ENCODE results near the gene KMT2C.
"Not testable (repeated sequence)": the region's sequence is repeated elsewhere in the genome, so short reads cannot be mapped to it uniquely, and the experiment has no call there.

KMT2C gene

DNA sequence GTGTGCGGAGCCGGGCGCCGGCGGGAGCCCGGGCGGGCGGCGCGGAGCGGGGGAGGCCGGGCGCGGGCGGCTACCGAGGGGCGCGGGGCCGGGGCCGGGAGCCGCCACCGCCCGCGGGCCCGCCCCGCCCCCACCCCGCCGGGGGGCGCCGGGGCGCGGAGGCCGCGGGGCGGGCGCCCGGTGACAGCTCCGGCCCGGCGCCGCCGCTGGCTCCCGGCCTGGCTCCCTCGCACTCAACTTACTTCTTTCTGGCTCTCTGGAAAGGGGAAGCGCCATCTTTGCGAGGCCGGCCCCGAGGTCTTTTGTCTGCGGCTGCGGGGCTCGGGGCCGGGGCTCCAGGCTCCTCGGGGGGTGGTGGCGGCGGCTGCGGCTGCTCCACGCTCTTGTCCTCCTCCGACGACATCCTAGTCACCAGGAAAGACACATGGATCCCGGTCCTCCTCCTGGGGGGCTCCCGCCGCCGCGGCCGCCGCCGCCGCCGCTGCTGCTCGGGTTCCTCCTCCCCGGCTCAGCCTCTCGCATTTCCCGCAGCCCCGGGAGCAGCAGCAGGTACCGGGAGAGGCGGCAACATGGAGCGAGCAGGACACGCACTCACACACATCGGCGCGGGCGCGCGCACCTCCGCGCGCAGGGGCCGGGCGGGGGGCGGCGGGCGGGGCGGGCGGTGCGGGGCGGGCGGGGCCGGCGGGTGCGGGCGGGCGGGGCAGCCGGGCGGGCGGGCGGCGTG, at the start of gene KMT2C:
Gene KMT2C (minus strand): TSS at position 620 of the 727 bp plus-strand sequence. CDS start 217 bp downstream, at position 403.
- H3K4me3 ChIP-seq (ENCODE audit: low read length), result peak within 1 kb of the TSS; percentile 96
- no peak for TF ChIP-seq ZNF274 (IDR thresholded peaks at IDR 0.05; ENCODE audit: low read depth, low read length)

DNA sequence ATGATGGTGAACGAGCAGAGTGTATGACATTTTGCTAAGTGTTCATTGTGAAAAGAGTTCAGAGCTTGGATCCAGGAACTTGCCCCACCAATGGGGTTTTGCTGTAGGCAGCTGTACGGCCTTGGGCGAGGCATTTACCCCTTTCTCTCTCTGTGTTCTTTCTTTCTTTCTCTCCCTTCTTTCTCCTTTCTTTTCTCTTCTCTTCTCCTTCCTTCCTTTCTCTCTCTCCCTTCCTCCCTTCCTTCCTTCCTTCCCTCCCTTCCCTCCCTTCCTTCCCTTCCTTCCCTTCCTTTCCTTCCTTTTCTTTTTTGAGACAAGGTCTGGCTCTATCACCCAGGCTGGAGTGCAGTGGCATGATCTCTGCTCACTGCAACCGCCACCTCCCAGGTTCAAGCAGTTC, 45.3 kb upstream of the KMT2C start:
- TF ChIP-seq ZNF274 (IDR thresholded peaks at IDR 0.05; ENCODE audit: low read depth, low read length), result no peak
- no peak overlapping the region for H3K4me3 ChIP-seq (ENCODE audit: low read length)

DNA sequence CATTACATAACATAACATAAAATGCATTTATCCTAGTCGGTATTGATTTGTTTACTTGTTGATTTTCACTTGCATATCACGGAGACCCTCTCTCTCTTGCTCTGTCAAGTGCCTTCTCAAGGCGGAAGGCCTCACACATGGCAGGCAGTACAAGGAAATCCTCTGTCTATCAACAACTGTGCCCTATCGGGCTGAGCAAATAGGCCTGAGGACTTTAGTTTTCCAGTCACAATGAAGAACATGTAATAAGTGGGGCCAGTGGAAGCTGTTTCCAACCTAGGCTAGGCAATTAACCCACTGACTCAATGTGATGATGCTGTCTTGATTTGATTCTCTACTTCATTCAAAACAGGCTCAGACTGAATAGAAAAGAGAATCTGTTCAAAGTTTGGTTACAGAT, 44.9 kb upstream of the KMT2C start:
- no peak overlapping the region for H3K4me3 ChIP-seq (ENCODE audit: low read length)
- TF ChIP-seq ZNF274 (IDR thresholded peaks at IDR 0.05; ENCODE audit: low read depth, low read length), result no peak

DNA sequence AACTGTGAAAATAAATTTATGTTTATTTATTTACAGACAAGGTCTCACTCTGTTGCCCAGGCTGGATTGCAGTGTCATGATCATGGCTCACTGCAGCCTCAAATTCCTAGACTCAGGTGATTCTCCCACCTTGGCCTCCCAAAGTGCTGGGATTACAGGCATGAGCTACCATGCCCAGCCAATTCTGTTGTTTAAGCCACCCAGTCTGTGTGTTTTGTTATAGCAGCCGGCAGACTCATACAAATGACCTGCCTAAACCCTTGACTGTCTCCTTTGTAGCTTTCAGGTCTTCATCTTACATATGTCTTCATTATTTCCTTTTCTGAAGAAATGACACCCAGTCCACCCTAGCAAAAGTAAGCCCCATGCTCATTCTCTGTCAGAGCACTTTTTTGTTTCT, 43.8 kb upstream of the KMT2C start:
- no peak for TF ChIP-seq ZNF274 (IDR thresholded peaks at IDR 0.05; ENCODE audit: low read depth, low read length)

DNA sequence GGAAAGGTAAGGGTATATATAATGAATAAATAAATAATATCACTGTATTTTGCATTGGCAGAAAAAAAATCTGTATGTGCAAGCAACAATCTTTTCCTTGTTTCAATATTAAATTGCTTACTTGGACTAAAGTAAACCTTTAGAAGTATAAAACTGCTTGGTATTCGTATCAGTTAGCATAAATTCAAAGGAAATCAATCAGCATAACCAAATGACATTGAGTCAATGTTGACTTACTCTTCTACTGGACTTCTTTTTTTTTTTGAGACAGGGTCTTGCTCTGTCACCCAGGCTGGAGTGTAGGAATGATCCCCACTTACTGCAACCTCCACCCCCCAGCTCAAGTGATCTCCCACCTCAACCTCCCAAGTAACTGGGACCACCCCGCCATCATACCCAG, 42.3 kb upstream of the KMT2C start:
- no peak for TF ChIP-seq ZNF274 (IDR thresholded peaks at IDR 0.05; ENCODE audit: low read depth, low read length)
- no peak overlapping the region for H3K4me3 ChIP-seq (ENCODE audit: low read length)

More for the DNA sequence above, 43.8 kb upstream of the KMT2C start:
- no peak overlapping the region for H3K4me3 ChIP-seq (ENCODE audit: low read length)

DNA sequence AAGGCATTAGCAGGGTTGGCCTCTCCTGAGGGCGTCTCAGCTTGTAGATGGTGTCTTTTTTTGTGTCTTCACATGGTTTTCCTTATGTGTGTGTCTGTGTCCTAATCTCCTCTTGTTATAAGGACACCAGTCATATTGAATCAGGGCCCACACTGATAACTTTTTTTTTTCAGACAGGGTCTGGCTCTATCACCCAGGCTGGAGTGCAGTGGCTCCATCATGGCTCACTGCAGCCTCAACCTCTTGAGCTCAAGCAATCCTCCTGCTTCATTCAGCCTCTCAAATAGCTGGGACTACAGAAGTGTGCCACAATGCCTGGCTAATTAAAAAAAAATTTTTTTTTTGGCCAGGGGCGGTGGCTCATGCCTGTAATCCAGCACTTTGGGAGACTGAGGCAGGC, 41.3 kb upstream of the KMT2C start:
- H3K4me3 ChIP-seq (ENCODE audit: low read length), result no peak overlapping the region
- no peak for TF ChIP-seq ZNF274 (IDR thresholded peaks at IDR 0.05; ENCODE audit: low read depth, low read length)

DNA sequence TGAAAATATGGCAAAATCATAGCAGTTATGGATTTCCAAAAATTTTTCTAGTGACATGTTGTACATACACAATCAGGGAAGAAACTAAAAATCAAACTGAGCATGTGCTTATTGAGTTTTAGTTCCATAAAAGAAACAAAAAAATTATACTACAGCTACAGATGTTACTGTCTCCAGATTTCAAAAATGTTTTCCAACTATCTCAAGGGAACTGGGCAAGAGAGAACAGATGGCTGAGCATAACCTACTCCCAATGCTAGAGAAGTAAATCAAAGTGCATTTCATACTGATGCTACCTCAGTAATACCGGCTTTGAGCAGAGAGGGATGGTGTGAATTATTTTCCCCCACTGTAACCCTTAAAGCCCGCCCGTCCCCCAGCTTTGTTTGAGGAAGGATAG, 40.7 kb upstream of the KMT2C start:
- no peak overlapping the region for H3K4me3 ChIP-seq (ENCODE audit: low read length)
- TF ChIP-seq ZNF274 (IDR thresholded peaks at IDR 0.05; ENCODE audit: low read depth, low read length), result no peak

DNA sequence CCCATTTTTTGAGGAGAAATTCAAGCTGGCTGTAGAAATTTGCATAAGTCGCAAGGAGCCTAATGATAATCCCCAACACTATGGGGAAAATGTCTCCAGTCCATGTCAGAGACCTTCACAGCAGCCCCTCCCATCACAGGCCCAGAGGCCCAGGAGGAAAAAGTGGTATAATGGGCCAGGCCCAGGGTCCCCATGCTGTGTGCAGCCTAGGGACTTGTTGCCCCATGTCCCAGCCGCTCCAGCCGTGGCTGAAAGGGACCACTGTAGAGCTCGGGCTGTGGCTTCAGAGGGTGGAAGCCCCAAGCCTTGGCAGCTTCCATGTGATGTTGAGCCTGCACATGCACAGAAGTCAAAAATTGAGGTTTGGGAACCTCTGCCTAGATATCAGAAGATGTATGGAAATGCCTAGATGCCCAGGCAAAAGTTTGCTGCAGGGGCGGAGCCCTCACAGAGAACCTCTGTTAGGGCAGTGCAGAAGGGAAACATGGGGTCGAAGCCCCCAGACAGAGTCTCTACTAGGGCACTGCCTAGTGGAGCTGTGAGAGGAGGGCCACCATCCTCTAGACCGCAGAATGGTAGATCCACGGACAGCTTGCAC, 35.3 kb upstream of the KMT2C start:
- not testable (repeated sequence) for H3K4me3 ChIP-seq (ENCODE audit: low read length)

DNA sequence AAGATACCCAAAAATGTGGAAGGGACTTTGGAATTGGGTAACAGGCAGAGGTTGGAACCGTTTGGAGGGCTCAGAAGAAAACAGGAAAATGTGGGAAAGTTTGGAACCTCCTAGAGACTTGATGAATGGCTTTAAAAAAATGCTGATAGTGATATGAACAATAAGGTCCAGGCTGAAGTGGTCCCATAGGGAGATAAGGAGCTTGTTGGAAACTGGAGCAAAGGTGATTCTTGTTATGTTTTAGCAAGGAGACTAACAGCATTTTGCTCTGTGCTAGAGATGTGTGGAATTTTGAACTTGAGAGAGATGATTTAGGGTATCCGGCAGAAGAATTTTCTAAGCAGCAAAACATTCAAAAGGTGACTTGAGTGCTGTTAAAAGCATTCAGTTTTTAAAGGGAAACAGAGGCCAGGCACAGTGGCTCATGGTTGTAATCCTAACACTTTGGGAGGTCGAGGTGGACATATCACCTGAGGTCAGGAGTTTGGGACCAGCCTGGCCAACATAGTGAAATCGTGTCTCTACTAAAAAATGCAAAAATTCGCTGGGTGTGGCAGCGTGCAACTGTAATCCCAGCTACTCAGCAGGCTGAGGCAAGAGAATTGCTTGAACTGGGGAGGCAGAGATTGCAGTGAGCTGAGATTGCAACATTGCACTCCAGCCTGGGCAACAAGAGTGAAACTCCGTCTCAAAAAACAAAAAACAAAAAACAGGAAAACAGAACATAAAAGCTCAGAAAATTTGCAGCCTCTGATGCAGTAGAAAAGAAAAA, 34.6 kb upstream of the KMT2C start:
- H3K4me3 ChIP-seq (ENCODE audit: low read length), result not testable (repeated sequence)

DNA sequence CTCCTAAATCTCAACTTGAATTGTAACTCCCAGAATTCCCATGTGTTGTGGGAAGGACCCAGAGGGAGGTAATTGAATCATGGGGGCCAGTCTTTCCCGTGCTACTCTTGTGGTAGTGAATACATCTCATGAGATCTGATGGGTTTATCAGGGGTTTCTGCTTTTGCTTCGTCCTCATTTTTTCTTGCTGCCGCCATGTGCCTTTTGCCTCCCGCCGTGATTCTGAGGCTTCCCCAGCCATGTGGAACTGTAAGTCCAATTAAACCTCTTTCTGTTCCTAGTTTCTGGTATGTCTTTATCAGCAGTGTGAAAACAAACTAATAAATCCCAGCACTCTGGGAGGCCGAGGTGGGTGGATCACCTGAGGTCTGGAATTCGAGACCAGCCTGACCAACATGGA, 33.8 kb upstream of the KMT2C start:
- H3K4me3 ChIP-seq (ENCODE audit: low read length), result not testable (repeated sequence)

DNA sequence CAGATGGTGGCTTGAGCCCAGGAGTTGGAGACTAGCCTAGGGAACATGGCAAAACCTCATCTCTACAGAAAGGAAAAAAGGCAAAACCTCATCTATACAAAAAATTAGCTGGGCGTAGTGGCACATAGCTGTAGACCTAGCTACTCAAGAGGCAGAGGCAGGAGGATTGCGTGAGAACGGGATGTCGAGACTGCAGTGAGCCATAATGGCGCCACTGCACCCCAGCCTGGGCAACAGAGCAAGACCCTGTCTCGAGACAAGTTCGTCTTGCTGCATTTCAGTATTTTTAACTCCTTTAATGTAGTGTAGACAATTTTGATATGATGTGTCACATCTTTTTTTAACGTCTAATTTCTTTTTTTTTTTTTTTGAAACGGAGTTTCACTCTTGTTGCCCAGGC, 31.4 kb upstream of the KMT2C start:
- no peak overlapping the region for H3K4me3 ChIP-seq (ENCODE audit: low read length)
- TF ChIP-seq ZNF274 (IDR thresholded peaks at IDR 0.05; ENCODE audit: low read depth, low read length), result no peak

DNA sequence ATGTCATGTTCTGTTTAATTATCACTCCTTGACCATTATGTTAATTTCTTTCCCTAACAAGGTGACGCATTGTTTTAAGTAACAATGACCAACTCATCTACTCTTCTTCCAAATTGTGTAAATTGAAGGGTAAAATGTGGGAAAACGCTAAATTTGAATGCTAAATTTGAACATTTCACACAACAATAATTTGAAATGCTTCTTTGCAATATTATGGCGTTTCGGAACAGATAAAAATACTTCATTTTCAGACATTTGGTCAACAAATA, 29.2 kb upstream of the KMT2C start:
- no peak for TF ChIP-seq ZNF274 (IDR thresholded peaks at IDR 0.05; ENCODE audit: low read depth, low read length)
- H3K4me3 ChIP-seq (ENCODE audit: low read length), result peak overlapping the region; percentile 75

DNA sequence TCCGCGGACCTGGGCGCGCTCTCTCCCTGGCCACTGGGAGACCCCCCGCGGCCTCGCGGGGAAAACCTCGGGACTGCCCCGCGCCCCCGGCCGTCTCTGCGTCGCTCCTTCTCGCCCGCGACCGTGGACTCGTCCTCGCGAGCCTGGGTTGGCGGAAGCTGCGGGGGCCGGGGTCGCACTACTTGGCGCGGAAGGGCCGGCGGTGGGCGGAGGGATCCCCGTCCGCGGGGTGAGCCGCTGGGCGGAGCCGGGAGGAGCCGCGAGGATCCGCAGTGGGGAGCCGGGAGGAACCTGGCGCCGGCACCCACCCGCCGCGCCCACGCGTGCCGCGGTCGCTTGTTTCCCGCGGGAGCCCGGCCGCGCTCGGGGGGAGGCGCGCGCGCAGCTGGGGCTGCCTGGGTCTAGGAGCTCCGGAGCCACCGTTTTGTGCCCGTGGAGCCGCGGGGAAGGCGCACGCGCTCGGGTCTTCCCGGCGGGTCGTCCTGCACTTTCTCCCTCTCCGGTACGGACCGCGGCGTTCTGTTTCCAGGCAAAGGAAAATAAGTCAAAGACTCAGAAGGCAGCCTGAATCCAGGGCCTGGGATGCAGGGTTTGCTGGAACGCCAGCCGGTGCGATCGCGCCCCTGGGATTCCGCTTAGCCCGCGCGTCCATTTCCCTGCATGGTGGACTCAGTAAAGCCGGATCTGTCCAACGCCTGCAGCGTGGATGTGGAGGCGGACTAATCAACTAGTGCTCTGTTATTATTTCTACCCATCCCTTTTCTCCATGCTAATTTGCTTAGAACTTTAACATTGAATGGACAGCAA, 28.7 kb upstream of the KMT2C start:
- no peak for TF ChIP-seq ZNF274 (IDR thresholded peaks at IDR 0.05; ENCODE audit: low read depth, low read length)
- H3K4me3 ChIP-seq (ENCODE audit: low read length), result peak overlapping the region; percentile 75

DNA sequence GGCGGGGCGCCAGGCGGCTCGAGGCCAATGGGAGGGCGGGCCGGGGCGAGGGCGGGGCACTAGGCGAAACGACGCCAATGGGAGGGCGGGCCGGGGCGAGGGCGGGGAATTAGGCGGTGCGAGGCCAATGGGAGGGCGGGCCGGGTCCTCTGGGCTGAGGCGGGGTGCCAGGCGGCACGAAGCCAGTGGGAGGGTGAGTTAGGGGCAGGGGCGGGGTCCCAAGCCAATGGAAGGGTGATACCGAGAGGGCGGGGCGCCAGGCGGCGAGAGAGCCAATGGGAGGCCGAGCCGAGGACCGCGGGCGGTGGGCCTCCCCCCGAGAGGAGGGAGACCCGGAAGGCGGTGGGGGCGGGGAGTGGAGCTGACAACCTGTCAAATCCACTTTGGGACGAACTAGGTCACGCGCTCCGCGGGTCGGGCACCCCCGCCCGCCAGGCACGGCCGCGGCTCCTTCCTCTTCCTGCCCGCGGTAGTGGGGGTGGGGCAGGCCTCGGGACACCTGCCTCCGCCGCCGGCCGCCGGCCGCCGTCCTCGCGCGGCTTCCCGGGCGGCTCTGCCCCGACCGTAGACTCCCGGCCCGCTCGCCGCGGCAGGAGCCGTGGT, 28.0 kb upstream of the KMT2C start:
- TF ChIP-seq ZNF274 (IDR thresholded peaks at IDR 0.05; ENCODE audit: low read depth, low read length), result no peak
- H3K4me3 ChIP-seq (ENCODE audit: low read length), result peak overlapping the region; percentile 75

Measured in GM08714 (cell line).